HepG2 (cell line): ENCODE data around the gene ARG1. TPM values are rescaled to one million over a fixed set of nuclear protein-coding genes. Genes with fewer than 3 reads are reported as not detected.

Experiments
- ATAC-seq: fragments of 200-7000 bp; cut with Tn5 transposase; 3 replicates; pipeline ENCODE4 v1.9.1; 2020; ENCODE audit warnings: mild to moderate bottlenecking, moderate library complexity
- BruUV-seq: library from RNA; stranded (reverse); fragments of 400-500 nt; replicated peaks from 2 replicates; lab custom pipeline; 2021; lab: Mats Ljungman, UMichigan
- CTCF ChIA-PET: fragments of 300-600 bp; formaldehyde crosslinking; extraction: SDS; loops from one replicate; lab custom pipeline; 2021; ENCODE audit warnings: low total read pairs, inconsistent platforms, low intra/inter-chr PET ratio; lab: Yijun Ruan, JAX
- POLR2A ChIA-PET: fragments of 350-600 bp; sonication (Branson Sonifier 250); formaldehyde crosslinking; loops from one replicate; lab custom pipeline; 2020; ENCODE audit warnings: antibody characterized with exemption, inconsistent platforms; lab: Yijun Ruan, JAX
- DNase-seq: peaks from one replicate; pipeline ENCODE4 v3.0.0-alpha.2; 2015; ENCODE audit warnings: low spot score
- FAIRE-seq: peaks from 3 replicates; lab custom pipeline; 2011; peaks lifted over from hg19 to GRCh38; lab: Jason Lieb, UNC
- H2AFZ ChIP-seq: one replicate; pipeline ENCODE4 v1.6.1; 2011; ENCODE audit warnings: low read length, inconsistent platforms
- H3K27ac ChIP-seq: fragments of 300-600 bp; 3 replicates; pipeline ENCODE4 v1.8.0; 2011; ENCODE audit warnings: mixed run types, mild to moderate bottlenecking, mixed read lengths, low read length, inconsistent platforms; ENCODE audit not compliant: insufficient read depth; ENCODE audit errors: extremely low read length
- H3K27me3 ChIP-seq, 2 experiments: fragments of 200-600 bp in 1 of 2; 2 replicates in 1 of 2; 3 replicates in 1 of 2; pipeline versions ENCODE4 v1.6.0 to v1.8.0; 2011; ENCODE audit warnings: low read length in 2 of 2, mild to moderate bottlenecking in 2 of 2, moderate library complexity in 2 of 2, inconsistent platforms in 1 of 2; ENCODE audit not compliant: insufficient read depth in 2 of 2, control insufficient read depth in 1 of 2
- H3K36me3 ChIP-seq, 2 experiments: fragments of 200-600 bp in 1 of 2; replicated peaks in 1 of 2; 2 replicates in 1 of 2; 3 replicates in 1 of 2; pipeline versions ENCODE4 v1.5.1 to v1.8.0; 2011; ENCODE audit warnings: low read length in 2 of 2, inconsistent platforms in 1 of 2; ENCODE audit not compliant: insufficient read depth in 2 of 2, control insufficient read depth in 1 of 2
- H3K4me1 ChIP-seq: 2 replicates; pipeline ENCODE4 v1.5.1; 2012; ENCODE audit warnings: low read length, inconsistent platforms; ENCODE audit not compliant: insufficient read depth
- H3K4me2 ChIP-seq: 2 replicates; pipeline ENCODE4 v1.6.0; 2011; ENCODE audit warnings: low read depth, low read length, inconsistent platforms
- H3K4me3 ChIP-seq, 3 experiments: fragments of 200-600 bp in 1 of 3; sonication (generic), shearing (Covaris generic) in 1 of 3; replicated peaks in 1 of 3; 2 replicates each; pipeline ENCODE4 v1.5.1; 2011 to 2016; ENCODE audit warnings: low read length in 3 of 3, inconsistent platforms in 2 of 3, low read depth in 2 of 3, mild to moderate bottlenecking in 2 of 3, control low read depth in 1 of 3, mixed read lengths in 1 of 3; ENCODE audit not compliant: insufficient read depth in 1 of 3
- H3K79me2 ChIP-seq: one replicate; pipeline ENCODE4 v1.6.1; 2011; ENCODE audit warnings: low read length, inconsistent platforms; ENCODE audit not compliant: insufficient read depth
- H3K9ac ChIP-seq: 2 replicates; pipeline ENCODE4 v1.6.0; 2011; ENCODE audit warnings: mild to moderate bottlenecking, low read depth, low read length, inconsistent platforms; ENCODE audit not compliant: insufficient read depth
- H3K9me3 ChIP-seq: 2 replicates; pipeline ENCODE4 v1.5.1; 2012; ENCODE audit warnings: mild to moderate bottlenecking, low read length
- H4K20me1 ChIP-seq: 2 replicates; pipeline ENCODE4 v1.6.0; 2011; ENCODE audit warnings: inconsistent platforms, mild to moderate bottlenecking, low read length, moderate library complexity; ENCODE audit not compliant: insufficient read depth
- BCL3 ChIP-seq: sonication (generic); formaldehyde crosslinking; IDR thresholded peaks from 2 replicates; pipeline ENCODE4 v1.5.1; 2020; ENCODE audit warnings: mild to moderate bottlenecking, missing genetic modification reagents, moderate library complexity
- BRF2 ChIP-seq: sonication (generic); formaldehyde crosslinking; IDR thresholded peaks from 2 replicates; pipeline ENCODE4 v1.8.1; 2022; ENCODE audit warnings: mild to moderate bottlenecking, missing genetic modification reagents
- CEBPB ChIP-seq: IDR thresholded peaks from 2 replicates; pipeline ENCODE4 v1.6.1; 2011; ENCODE audit warnings: low read depth, low read length, improper control_type of control experiment, borderline replicate concordance
- DNMT3B ChIP-seq: conservative IDR thresholded peaks from 2 replicates; pipeline ENCODE4 v1.6.1; 2016; ENCODE audit warnings: missing biosample characterization, control low read depth
- MED1 ChIP-seq: sonication (generic); formaldehyde crosslinking; IDR thresholded peaks from 2 replicates; pipeline ENCODE4 v1.4.0; 2020; ENCODE audit warnings: missing genetic modification reagents
- STAT5B ChIP-seq: sonication (generic); formaldehyde crosslinking; IDR thresholded peaks from 2 replicates; pipeline ENCODE4 v1.4.0; 2020; ENCODE audit warnings: missing genetic modification reagents
- ZBTB49 ChIP-seq: sonication (generic); formaldehyde crosslinking; IDR thresholded peaks from 2 replicates; pipeline ENCODE4 v1.4.0; 2020; ENCODE audit warnings: missing genetic modification reagents, borderline replicate concordance
- ZNF430 ChIP-seq: sonication (generic); formaldehyde crosslinking; IDR thresholded peaks from 2 replicates; pipeline ENCODE4 v1.9.0; 2021; ENCODE audit warnings: mild to moderate bottlenecking, missing genetic modification reagents
- ZNF549 ChIP-seq: sonication (generic); formaldehyde crosslinking; IDR thresholded peaks from 2 replicates; pipeline ENCODE4 v1.5.0; 2020; ENCODE audit warnings: missing genetic modification reagents
- ZNF737 ChIP-seq: sonication (generic); formaldehyde crosslinking; IDR thresholded peaks from 2 replicates; pipeline ENCODE4 v1.5.0; 2020; ENCODE audit warnings: missing genetic modification reagents, mild to moderate bottlenecking, borderline replicate concordance
- ZUFSP ChIP-seq: sonication (generic); formaldehyde crosslinking; IDR thresholded peaks from 2 replicates; pipeline ENCODE4 v1.9.0; 2021; ENCODE audit warnings: missing genetic modification reagents, mild to moderate bottlenecking, borderline replicate concordance
- WGBS: methylation state at CpG from one replicate; pipeline ENCODE4 v1.1.6; 2017; ENCODE audit warnings: low lambda C conversion rate; 5-methylcytosine and 5-hydroxymethylcytosine counted together
- in situ Hi-C: cut with HindIII; loops from 2 replicates; pipeline ENCODE4 v1.10.0; 2017; ENCODE audit warnings: low pct_unique_long_range_greater_than_20kb; ENCODE audit not compliant: extremely low pct_ligation_motif_present
- intact Hi-C: fragments of 100-400 bp; cut with micrococcal nuclease; formaldehyde crosslinking; loops from one replicate; pipeline ENCODE4 v1.10.0; 2022; ENCODE audit not compliant: unreplicated experiment
- polyA plus RNA-seq, 8 experiments: library from polyadenylated mRNA; depleted of rRNA in 3 of 8; stranded (reverse) in 7 of 8; unstranded in 1 of 8; fragments of >200 nt; fragmentation: Illumina TruSeq in 4 of 8; extraction: Trizol in 4 of 8; gene quantifications; 2 replicates each; pipeline versions ENCODE4 v1.2.1 to v1.2.3, GENCODE V29; 2011 to 2016; ENCODE audit warnings: low read depth in 4 of 8, missing spikeins in 1 of 8, mixed read lengths in 1 of 8; ENCODE audit not compliant: insufficient read depth in 1 of 8
- total RNA-seq, 5 experiments: library from RNA; depleted of rRNA; stranded (reverse); fragments of >200 nt; fragmentation: Illumina TruSeq; extraction: Trizol; gene quantifications; 2 replicates each; pipeline ENCODE4 v1.2.3, GENCODE V29; 2016; ENCODE audit warnings: low read depth in 1 of 5

Gene ARG1
- total and polyA plus RNA-seq, 2 of the 13 experiments (the other 11 are each of a cell fraction or from before 2014, with no cell fraction given) = 2.2 to 11.2 TPM

DNA sequence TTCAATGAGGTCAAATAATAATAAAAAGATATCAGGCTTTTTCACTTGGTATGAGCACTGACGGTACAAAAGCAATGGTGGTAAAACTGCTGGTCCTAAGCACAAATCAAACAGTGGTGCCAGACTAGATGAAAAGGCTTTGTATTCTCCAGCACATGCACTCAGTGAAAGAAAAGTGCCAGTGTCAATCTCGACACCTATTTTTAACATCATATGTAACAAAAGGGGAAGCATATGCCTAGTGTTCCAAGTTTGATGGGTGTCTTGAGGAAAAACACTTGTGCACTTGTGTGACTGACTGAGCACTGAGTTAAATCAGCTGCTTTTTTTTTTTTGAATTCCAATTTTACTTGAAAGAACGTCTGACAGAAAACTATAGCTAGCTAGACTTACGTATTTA is 27.7 kb downstream of the ARG1 start:
- CTCF ChIA-PET = no interaction called here

More for the DNA sequence above, 27.7 kb downstream of the ARG1 start:
- H3K4me3 ChIP-seq = no peak overlapping the region
- peaks cover 29 to 76% of the 10 kb centered on the region in 2 experiments for H3K36me3 ChIP-seq
- no peak overlapping the region for H3K4me2 ChIP-seq
- no peak overlapping the region for H2AFZ ChIP-seq
- BruUV-seq = no TSS peak
- in situ Hi-C loops (no loop called here), intact Hi-C loops (no loop called here)
- POLR2A ChIA-PET = no interaction called here
- no peaks in the 10 kb centered on the region for H3K4me1 ChIP-seq
- no peaks in the 10 kb centered on the region for H3K79me2 ChIP-seq
- H3K9me3 ChIP-seq = no peaks in the 10 kb centered on the region
- FAIRE-seq = no peak
- TF ChIP-seq DNMT3B (CRISPR knock-in tag) (no peak), MED1 (CRISPR knock-in tag) (no peak), BCL3 (CRISPR knock-in tag) (no peak), CEBPB (no peak), ZNF737 (no peak), ZBTB49 (no peak), ZNF430 (no peak), ZUFSP (no peak), BRF2 (CRISPR knock-in tag) (no peak), ZNF549 (CRISPR knock-in tag) (no peak), STAT5B (CRISPR knock-in tag) (no peak)
- H3K9ac ChIP-seq = no peak overlapping the region
- no peaks in the 10 kb centered on the region for H4K20me1 ChIP-seq
- no peaks in the 10 kb centered on the region for H3K27me3 ChIP-seq
- WGBS = 95% methylated on average over 4 of the region's 4 CpGs
- no peak for DNase-seq
- H3K27ac ChIP-seq = no peak overlapping the region
- ATAC-seq = no peak
